Right lobe of liver (tissue), 6 donors: ENCODE results near the gene BTNL2. TPM values are rescaled to one million over a fixed set of nuclear protein-coding genes. Genes with fewer than 3 reads are reported as not detected.

ENCODE experiments used
- ATAC-seq, 4 donors: fragments of 200-7000 bp; cut with Tn5 transposase; one replicate each; pipeline ENCODE4 v1.9.1; 2020; ENCODE audit warnings: mild to moderate bottlenecking in 4 of 4, moderate library complexity in 4 of 4
- DNase-seq, 3 donors: peaks; one replicate each; pipeline ENCODE4 v3.0.0-alpha.2; 2020
- H3K27ac ChIP-seq, 3 donors: fragments of 200-600 bp; one replicate each; pipeline ENCODE4 v1.8.0; 2022
- H3K27me3 ChIP-seq, 2 donors: fragments of 200-600 bp; one replicate each; pipeline ENCODE4 v1.8.0; 2022
- H3K36me3 ChIP-seq, 4 donors: fragments of 200-600 bp; sonication (generic) in 1 of 4; one replicate each; pipeline versions ENCODE4 v1.5.1 to v1.8.0; 2017 to 2022; ENCODE audit warnings: control low read depth in 1 of 4
- H3K4me1 ChIP-seq, 4 donors: fragments of 200-600 bp; sonication (generic) in 1 of 4; one replicate each; pipeline versions ENCODE4 v1.5.1 to v1.8.0; 2017 to 2022; ENCODE audit warnings: control low read depth in 1 of 4
- H3K4me3 ChIP-seq, 3 donors: fragments of 200-600 bp; one replicate each; pipeline ENCODE4 v1.8.0; 2022
- H3K9me3 ChIP-seq, 4 donors: fragments of 200-600 bp; sonication (generic) in 1 of 4; one replicate each; pipeline versions ENCODE4 v1.5.1 to v1.8.0; 2017 to 2022; ENCODE audit warnings: control low read depth in 1 of 4
- POLR2A ChIP-seq: fragments of 450-650 bp; IDR thresholded peaks from one replicate; pipeline ENCODE4 v1.6.1; 2017; ENCODE audit warnings: antibody characterized with exemption, mild to moderate bottlenecking
- WGBS: methylation state at CpG from one replicate; pipeline ENCODE4 v1.1.6; 2018; ENCODE audit warnings: low coverage, low lambda C conversion rate; ENCODE audit not compliant: insufficient coverage; ENCODE audit errors: missing lambda C conversion rate; 5-methylcytosine and 5-hydroxymethylcytosine counted together
- intact Hi-C, 2 donors: fragments of 100-400 bp; cut with DNase I; formaldehyde crosslinking; loops; one replicate each; pipeline versions ENCODE4 v1.11.2 to v1.14.1; 2022
- total RNA-seq, 6 experiments: library from RNA; depleted of rRNA in 2 of 6; stranded (reverse); fragments of >200 nt in 2 of 6; fragmentation: NEBNext Ultra II Directional in 3 of 6; extraction: Animal tissue kit (Norgen Biotek cat#: 25700) in 3 of 6; gene quantifications; one replicate each; pipeline versions ENCODE4 v1.1.0 to v1.2.4, GENCODE V29; 2016 to 2023
- TF ChIP-seq, protein P1 (sequence below), 4 donors: fragments of 200-600 bp in 3 of 4; fragments of 450-650 bp in 1 of 4; IDR thresholded peaks; one replicate each; pipeline versions ENCODE4 v1.5.1 to v1.8.0; 2016 to 2022; ENCODE audit warnings: antibody characterized with exemption in 4 of 4, mild to moderate bottlenecking in 2 of 4
- donor health status: DM: no; HTN: yes; CAD: no.
- donor health status: DM: no; HTN: no; CAD: no.
- donor health status: DM: no; HTN: no; CAD: no.
- donor health status: DM: no; HTN: yes; CAD: no.
- donor health status: DM: no; HTN: yes; CAD: no.

Gene BTNL2
- total RNA-seq, 6 experiments from 2014 or later, result not detected

- TF ChIP-seq, protein P1, sequence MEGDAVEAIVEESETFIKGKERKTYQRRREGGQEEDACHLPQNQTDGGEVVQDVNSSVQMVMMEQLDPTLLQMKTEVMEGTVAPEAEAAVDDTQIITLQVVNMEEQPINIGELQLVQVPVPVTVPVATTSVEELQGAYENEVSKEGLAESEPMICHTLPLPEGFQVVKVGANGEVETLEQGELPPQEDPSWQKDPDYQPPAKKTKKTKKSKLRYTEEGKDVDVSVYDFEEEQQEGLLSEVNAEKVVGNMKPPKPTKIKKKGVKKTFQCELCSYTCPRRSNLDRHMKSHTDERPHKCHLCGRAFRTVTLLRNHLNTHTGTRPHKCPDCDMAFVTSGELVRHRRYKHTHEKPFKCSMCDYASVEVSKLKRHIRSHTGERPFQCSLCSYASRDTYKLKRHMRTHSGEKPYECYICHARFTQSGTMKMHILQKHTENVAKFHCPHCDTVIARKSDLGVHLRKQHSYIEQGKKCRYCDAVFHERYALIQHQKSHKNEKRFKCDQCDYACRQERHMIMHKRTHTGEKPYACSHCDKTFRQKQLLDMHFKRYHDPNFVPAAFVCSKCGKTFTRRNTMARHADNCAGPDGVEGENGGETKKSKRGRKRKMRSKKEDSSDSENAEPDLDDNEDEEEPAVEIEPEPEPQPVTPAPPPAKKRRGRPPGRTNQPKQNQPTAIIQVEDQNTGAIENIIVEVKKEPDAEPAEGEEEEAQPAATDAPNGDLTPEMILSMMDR (IDR thresholded peaks at IDR 0.05), result no peak
- no peak for TF ChIP-seq POLR2A
- ATAC-seq (no peak), DNase-seq (no peak)
- H3K36me3 ChIP-seq, result no peaks in the 10 kb centered on the region
- no peaks in the 10 kb centered on the region for H3K27me3 ChIP-seq
- whole genome bisulfite sequencing, result 69% methylated on average over 3 of the region's 3 CpGs
- no peak overlapping the region for H3K4me3 ChIP-seq
- no peaks in the 10 kb centered on the region for H3K9me3 ChIP-seq
- H3K4me1 ChIP-seq, result no peaks in the 10 kb centered on the region
- no peak overlapping the region for H3K27ac ChIP-seq
- intact Hi-C loops, result no loop called here
Measured at GRCh38 chr6:32431142-32431541, 24.2 kb upstream of the BTNL2 start.

DNA sequence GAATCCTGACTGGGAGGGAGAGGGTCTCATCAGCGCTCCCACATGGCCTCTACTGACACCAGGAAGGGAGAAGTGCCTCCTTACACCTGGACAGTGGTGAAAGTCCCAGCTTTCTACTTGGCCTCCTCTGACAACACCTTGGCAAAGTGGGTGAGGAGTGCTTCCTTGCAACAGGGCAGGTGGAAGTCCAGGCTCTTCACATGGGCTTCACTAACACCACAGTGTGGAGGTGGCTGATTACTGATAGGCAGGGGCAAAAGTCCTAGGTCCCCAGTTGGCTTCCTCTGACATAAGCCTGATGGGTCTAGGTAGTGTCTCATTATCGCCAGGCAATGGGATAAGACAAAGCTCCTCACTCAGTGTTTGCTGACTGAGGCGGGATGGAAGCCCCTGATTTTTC, 23.2 kb upstream of the BTNL2 start:
- Histone ChIP-seq H3K4me1 (no peaks in the 10 kb centered on the region), H3K36me3 (no peaks in the 10 kb centered on the region), H3K27ac (no peak overlapping the region), H3K9me3 (no peaks in the 10 kb centered on the region), H3K27me3 (no peaks in the 10 kb centered on the region), H3K4me3 (no peak overlapping the region)
- WGBS, result 80% methylated on average over 1 of the region's 3 CpGs
- TF ChIP-seq, protein P1 (IDR thresholded peaks at IDR 0.05), result no peak
- no peak for TF ChIP-seq POLR2A
- intact Hi-C loops, result no loop called here
- ATAC-seq (peak in 1 of 4 donors; percentile 54), DNase-seq (no peak)

- intact Hi-C loops, result no loop called here
- H3K4me3 ChIP-seq, result no peak overlapping the region
- H3K27ac ChIP-seq, result no peak overlapping the region
- H3K9me3 ChIP-seq, result no peaks in the 10 kb centered on the region
- H3K27me3 ChIP-seq, result no peaks in the 10 kb centered on the region
- TF ChIP-seq POLR2A, result no peak
- TF ChIP-seq, protein P1 (IDR thresholded peaks at IDR 0.05), result no peak
- WGBS, result 75% methylated on average over 4 of the region's 4 CpGs
- ATAC-seq, result no peak
- no peaks in the 10 kb centered on the region for H3K4me1 ChIP-seq
- H3K36me3 ChIP-seq, result no peaks in the 10 kb centered on the region
- DNase-seq, result no peak
Measured at GRCh38 chr6:32427934-32428474, 21.0 kb upstream of the BTNL2 start.

DNA sequence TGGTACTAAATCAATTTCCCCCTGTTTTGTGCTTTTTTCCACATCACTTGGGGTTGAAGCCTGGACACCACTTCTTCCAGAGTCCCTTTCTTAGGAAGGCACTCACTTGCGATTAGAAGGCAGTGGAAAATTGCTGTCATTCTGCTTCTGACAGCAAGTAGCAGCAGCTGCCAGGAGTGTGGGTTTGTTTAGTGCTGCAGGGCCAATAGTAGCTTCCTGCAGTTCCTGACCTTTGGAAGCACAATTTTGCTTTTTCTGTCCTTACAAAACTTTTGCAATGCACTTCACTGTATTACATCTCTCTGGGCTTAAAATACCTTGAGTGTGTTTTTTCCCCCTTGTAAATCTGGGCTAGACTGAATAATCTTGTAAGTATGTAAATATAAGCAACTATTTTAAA, 20.2 kb upstream of the BTNL2 start:
- Histone ChIP-seq H3K36me3 (no peaks in the 10 kb centered on the region), H3K4me3 (no peak overlapping the region), H3K27ac (no peak overlapping the region), H3K27me3 (no peaks in the 10 kb centered on the region), H3K9me3 (no peaks in the 10 kb centered on the region), H3K4me1 (no peaks in the 10 kb centered on the region)
- WGBS, result 9% methylated on average over 1 of the region's 1 CpG
- ATAC-seq, result peak; percentile 77 to 95 (median 86)
- TF ChIP-seq POLR2A, result no peak
- TF ChIP-seq, protein P1 (IDR thresholded peaks at IDR 0.05), result no peak
- intact Hi-C loops, result no loop called here
- peak in 2 of 3 donors; percentile 38 to 63 for DNase-seq

DNA sequence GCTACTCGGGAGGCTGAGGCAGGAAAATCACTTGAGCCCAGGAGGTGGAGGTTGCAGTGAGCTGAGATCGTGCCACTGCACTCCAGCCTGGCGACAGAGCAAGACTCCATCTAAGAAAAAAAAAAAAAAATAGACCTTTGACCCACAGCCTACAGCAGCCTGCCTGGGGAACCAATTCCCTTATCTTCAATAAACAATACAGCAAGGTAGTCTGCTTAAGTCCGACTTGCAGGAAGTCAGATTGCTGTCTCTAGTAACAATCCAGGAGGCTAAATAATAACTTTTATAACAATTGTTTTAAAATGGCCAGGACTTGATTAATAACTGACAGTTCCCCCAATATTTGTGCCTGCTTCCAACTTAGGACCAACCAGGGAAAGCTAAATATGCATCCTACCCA, 19.4 kb upstream of the BTNL2 start:
- no peak for TF ChIP-seq POLR2A
- TF ChIP-seq, protein P1 (IDR thresholded peaks at IDR 0.05), result no peak
- Histone ChIP-seq H3K27me3 (no peaks in the 10 kb centered on the region), H3K27ac (no peak overlapping the region), H3K4me3 (no peak overlapping the region), H3K9me3 (no peaks in the 10 kb centered on the region), H3K36me3 (no peaks in the 10 kb centered on the region), H3K4me1 (no peaks in the 10 kb centered on the region)
- ATAC-seq, result peak in 2 of 4 donors; percentile 37 to 57
- DNase-seq, result no peak
- intact Hi-C loops, result no loop called here
- WGBS, result 44% methylated on average over 4 of the region's 4 CpGs
